T-helper 17 cell (primary cell): ENCODE data around the gene MAGED1. TPM values are rescaled to one million over a fixed set of nuclear protein-coding genes. Genes with fewer than 3 reads are reported as not detected.

Experiments used
- ATAC-seq: fragments of 150-1000 bp; cut with Tn5 transposase; 2 replicates; pipeline ENCODE4 v1.10.0; 2021; ENCODE audit warnings: mild to moderate bottlenecking, moderate library complexity
- DNase-seq, 3 donors: peaks; one replicate each; pipeline versions ENCODE4 v3.0.0 to v3.0.0-alpha.2; 2020 to 2021
- H3K9me3 ChIP-seq: one replicate; pipeline ENCODE4 v1.7.0; 2013; ENCODE audit warnings: low read length, mild to moderate bottlenecking; ENCODE audit not compliant: control insufficient read depth, poor library complexity, severe bottlenecking
- H3K27ac Mint-ChIP-seq: one replicate; pipeline ENCODE4 v1.8.0; 2022; ENCODE audit warnings: mild to moderate bottlenecking, moderate library complexity, mixed read lengths
- H3K27me3 Mint-ChIP-seq: one replicate; pipeline ENCODE4 v1.8.0; 2022; ENCODE audit warnings: mixed read lengths
- H3K36me3 Mint-ChIP-seq: one replicate; pipeline ENCODE4 v1.8.0; 2022; ENCODE audit warnings: low read depth, mixed read lengths
- H3K4me1 Mint-ChIP-seq: one replicate; pipeline ENCODE4 v1.8.0; 2022; ENCODE audit warnings: mild to moderate bottlenecking, mixed read lengths
- H3K4me3 Mint-ChIP-seq: one replicate; pipeline ENCODE4 v1.8.0; 2022; ENCODE audit warnings: mild to moderate bottlenecking, moderate library complexity, mixed read lengths
- total RNA-seq, 4 donors: library from RNA in 2 of 4; stranded (reverse) in 2 of 4; gene quantifications; one replicate each; pipeline ENCODE4 v1.2.3 and lab custom pipeline; 2022 to 2026

The MAGED1 gene
- total RNA-seq, 2 donors from 2014 or later, result 25.6 to 26.3 TPM

GRCh38 chrX:51917604-51918003 lies 24.2 kb downstream of the MAGED1 start:
- Mint-ChIP-seq H3K27me3 (peaks cover 8% of the 10 kb centered on the region), H3K4me1 (no peaks in the 10 kb centered on the region), H3K4me3 (no peak overlapping the region), H3K27ac (no peak overlapping the region), H3K36me3 (no peaks in the 10 kb centered on the region)
- DNase-seq (no peak), ATAC-seq (no peak)
- no peaks in the 10 kb centered on the region for H3K9me3 ChIP-seq

GRCh38 chrX:51922561-51922960 lies 29.1 kb downstream of the MAGED1 start:
- ATAC-seq, result no peak
- Mint-ChIP-seq H3K36me3 (no peaks in the 10 kb centered on the region), H3K27me3 (peaks cover 8% of the 10 kb centered on the region)

GRCh38 chrX:51931566-51932150 lies 38.2 kb downstream of the MAGED1 start:
- Mint-ChIP-seq H3K27me3 (peaks cover 21% of the 10 kb centered on the region), H3K4me1 (no peaks in the 10 kb centered on the region), H3K4me3 (no peak overlapping the region)

More at GRCh38 chrX:51922561-51922960, 29.1 kb downstream of the MAGED1 start:
- no peaks in the 10 kb centered on the region for H3K9me3 ChIP-seq
- no peak for DNase-seq
- Mint-ChIP-seq H3K4me3 (no peak overlapping the region), H3K27ac (no peak overlapping the region), H3K4me1 (no peaks in the 10 kb centered on the region)

More at GRCh38 chrX:51931566-51932150, 38.2 kb downstream of the MAGED1 start:
- H3K27ac Mint-ChIP-seq, result no peak overlapping the region
- H3K36me3 Mint-ChIP-seq, result no peaks in the 10 kb centered on the region
- no peaks in the 10 kb centered on the region for H3K9me3 ChIP-seq
- no peak for ATAC-seq
- DNase-seq, result no peak

Other genes starting within 250 kb of the MAGED1 start
- not detected for gene CENPVL2, start 210.8 kb upstream of the MAGED1 start, total RNA-seq
- gene CENPVL1, start 183.1 kb upstream of the MAGED1 start, total RNA-seq, result not detected
- 1 to 10 TPM; 3.7 to 5.4 TPM for gene GSPT2, start 150.2 kb upstream of the MAGED1 start, total RNA-seq
- 1 to 10 TPM; 5.4 to 5.5 TPM for gene MAGED4B, start 175.6 kb downstream of the MAGED1 start, total RNA-seq